Right lobe of liver (tissue), 6 donors: ENCODE measurements around the gene UNC119B. TPM values are rescaled to one million over a fixed set of nuclear protein-coding genes. Genes with fewer than 3 reads are reported as not detected.
A peak's percentile ranks its signal among the peaks of the same experiment; 100 is the strongest.

Experiments
- ATAC-seq, 4 donors: fragments of 200-7000 bp; cut with Tn5 transposase; one replicate each; pipeline ENCODE4 v1.9.1; 2020; ENCODE audit warnings: mild to moderate bottlenecking in 4 of 4, moderate library complexity in 4 of 4
- DNase-seq, 3 donors: peaks; one replicate each; pipeline ENCODE4 v3.0.0-alpha.2; 2020
- H3K27ac ChIP-seq, 3 donors: fragments of 200-600 bp; one replicate each; pipeline ENCODE4 v1.8.0; 2022
- H3K27me3 ChIP-seq, 2 donors: fragments of 200-600 bp; one replicate each; pipeline ENCODE4 v1.8.0; 2022
- H3K36me3 ChIP-seq, 4 donors: fragments of 200-600 bp; sonication (generic) in 1 of 4; one replicate each; pipeline versions ENCODE4 v1.5.1 to v1.8.0; 2017 to 2022; ENCODE audit warnings: control low read depth in 1 of 4
- H3K4me1 ChIP-seq, 4 donors: fragments of 200-600 bp; sonication (generic) in 1 of 4; one replicate each; pipeline versions ENCODE4 v1.5.1 to v1.8.0; 2017 to 2022; ENCODE audit warnings: control low read depth in 1 of 4
- H3K4me3 ChIP-seq, 3 donors: fragments of 200-600 bp; one replicate each; pipeline ENCODE4 v1.8.0; 2022
- H3K9me3 ChIP-seq, 4 donors: fragments of 200-600 bp; sonication (generic) in 1 of 4; one replicate each; pipeline versions ENCODE4 v1.5.1 to v1.8.0; 2017 to 2022; ENCODE audit warnings: control low read depth in 1 of 4
- CTCF ChIP-seq, 4 donors: fragments of 200-600 bp in 3 of 4; fragments of 450-650 bp in 1 of 4; IDR thresholded peaks; one replicate each; pipeline versions ENCODE4 v1.5.1 to v1.8.0; 2016 to 2022; ENCODE audit warnings: antibody characterized with exemption in 4 of 4, mild to moderate bottlenecking in 2 of 4
- POLR2A ChIP-seq: fragments of 450-650 bp; IDR thresholded peaks from one replicate; pipeline ENCODE4 v1.6.1; 2017; ENCODE audit warnings: antibody characterized with exemption, mild to moderate bottlenecking
- WGBS: methylation state at CpG from one replicate; pipeline ENCODE4 v1.1.6; 2018; ENCODE audit warnings: low coverage, low lambda C conversion rate; ENCODE audit not compliant: insufficient coverage; ENCODE audit errors: missing lambda C conversion rate; 5-methylcytosine and 5-hydroxymethylcytosine counted together
- intact Hi-C, 2 donors: fragments of 100-400 bp; cut with DNase I; formaldehyde crosslinking; loops; one replicate each; pipeline versions ENCODE4 v1.11.2 to v1.14.1; 2022
- total RNA-seq, 6 experiments: library from RNA; depleted of rRNA in 2 of 6; stranded (reverse); fragments of >200 nt in 2 of 6; fragmentation: NEBNext Ultra II Directional in 3 of 6; extraction: Animal tissue kit (Norgen Biotek cat#: 25700) in 3 of 6; gene quantifications; one replicate each; pipeline versions ENCODE4 v1.1.0 to v1.2.4, GENCODE V29; 2016 to 2023
- donor health status: DM: no; HTN: yes; CAD: no.
- donor health status: DM: no; HTN: no; CAD: no.
- donor health status: DM: no; HTN: no; CAD: no.
- donor health status: DM: no; HTN: yes; CAD: no.
- donor health status: DM: no; HTN: yes; CAD: no.

The UNC119B gene
- total RNA-seq, 6 experiments from 2014 or later = 4.7 to 10.2 (median 6.6) TPM

- Histone ChIP-seq H3K9me3 (peaks cover 0 to 1% (median 0%) of the 10 kb centered on the region in 4 donors), H3K36me3 (peaks cover 0 to 26% (median 6%) of the 10 kb centered on the region in 4 donors), H3K4me1 (no peaks in the 10 kb centered on the region), H3K27me3 (no peaks in the 10 kb centered on the region), H3K27ac (no peak overlapping the region), H3K4me3 (no peak overlapping the region)
- WGBS = 82% methylated on average over 7 of the region's 27 CpGs
- ATAC-seq = no peak
- TF ChIP-seq CTCF (IDR thresholded peaks at IDR 0.05) (no peak), POLR2A (no peak)
- DNase-seq = no peak
- intact Hi-C loops = no loop called here
These were observed 49.5 kb downstream of the UNC119B start for GRCh38 chr12:120759591-120760348.

GRCh38 chr12:120760349-120761254, 50.3 kb downstream of the UNC119B start:
- Histone ChIP-seq H3K9me3 (no peaks in the 10 kb centered on the region), H3K36me3 (peaks cover 0 to 33% (median 7%) of the 10 kb centered on the region in 4 donors), H3K4me3 (no peak overlapping the region), H3K27me3 (no peaks in the 10 kb centered on the region), H3K27ac (no peak overlapping the region), H3K4me1 (no peaks in the 10 kb centered on the region)
- 88% methylated on average over 16 of the region's 21 CpGs for WGBS
- DNase-seq (no peak), ATAC-seq (peak in 2 of 4 donors; percentile 6 to 11)
- TF ChIP-seq POLR2A = no peak
- no peak for TF ChIP-seq CTCF (IDR thresholded peaks at IDR 0.05)
- intact Hi-C loops = no loop called here

- no peaks in the 10 kb centered on the region for H3K4me1 ChIP-seq
- ATAC-seq = no peak
These were observed 51.3 kb downstream of the UNC119B start for GRCh38 chr12:120761519-120761934.

GRCh38 chr12:120762086-120762485, 51.8 kb downstream of the UNC119B start:
- DNase-seq (no peak), ATAC-seq (no peak)
- intact Hi-C loops = no loop called here
- no peaks in the 10 kb centered on the region for H3K4me1 ChIP-seq
- TF ChIP-seq POLR2A (no peak), CTCF (IDR thresholded peaks at IDR 0.05) (no peak)
- H3K36me3 ChIP-seq = peaks cover 0 to 46% (median 14%) of the 10 kb centered on the region in 4 donors
- no peaks in the 10 kb centered on the region for H3K9me3 ChIP-seq
- no peak overlapping the region for H3K27ac ChIP-seq
- H3K27me3 ChIP-seq = no peaks in the 10 kb centered on the region
- WGBS = 86% methylated on average over 1 of the region's 6 CpGs
- H3K4me3 ChIP-seq = no peak overlapping the region

More at GRCh38 chr12:120761519-120761934, 51.3 kb downstream of the UNC119B start:
- WGBS = 65% methylated on average over 5 of the region's 9 CpGs
- no peaks in the 10 kb centered on the region for H3K9me3 ChIP-seq
- no peak overlapping the region for H3K27ac ChIP-seq
- intact Hi-C loops = no loop called here
- TF ChIP-seq POLR2A = no peak
- no peak for TF ChIP-seq CTCF (IDR thresholded peaks at IDR 0.05)
- no peak overlapping the region for H3K4me3 ChIP-seq
- DNase-seq = no peak
- H3K27me3 ChIP-seq = no peaks in the 10 kb centered on the region
- peaks cover 0 to 40% (median 11%) of the 10 kb centered on the region in 4 donors for H3K36me3 ChIP-seq
